Esophagus muscularis mucosa (tissue), 4 donors: ENCODE data around the gene CCBE1. TPM values are rescaled to one million over a fixed set of nuclear protein-coding genes. Genes with fewer than 3 reads are reported as not detected.

Experiments used
- DNase-seq: peaks from one replicate; pipeline ENCODE4 v3.0.0-alpha.2; 2017; ENCODE audit errors: extremely low spot score
- H3K27ac ChIP-seq, 4 donors: fragments of 200-600 bp; sonication (generic); replicated peaks in 1 of 4; 1 replicate in 3 of 4; 2 replicates in 1 of 4; pipeline ENCODE4 v1.5.1; 2016 to 2019; ENCODE audit warnings: mild to moderate bottlenecking in 1 of 4
- H3K27me3 ChIP-seq, 4 donors: fragments of 200-600 bp; sonication (generic); one replicate each; pipeline versions ENCODE4 v1.5.1 to v1.6.0; 2016 to 2019
- H3K36me3 ChIP-seq, 4 donors: fragments of 200-600 bp; sonication (generic); one replicate each; pipeline ENCODE4 v1.5.1; 2016 to 2019
- H3K4me1 ChIP-seq, 4 donors: fragments of 200-600 bp; sonication (generic); one replicate each; pipeline ENCODE4 v1.5.1; 2016 to 2019
- H3K4me3 ChIP-seq, 4 donors: fragments of 200-600 bp; sonication (generic); 1 replicate in 2 of 4; 2 replicates in 2 of 4; pipeline ENCODE4 v1.5.1; 2016 to 2019; ENCODE audit warnings: mild to moderate bottlenecking in 4 of 4, moderate library complexity in 1 of 4
- H3K9me3 ChIP-seq, 4 donors: fragments of 200-600 bp; sonication (generic); 1 replicate in 3 of 4; 2 replicates in 1 of 4; pipeline ENCODE4 v1.5.1; 2016 to 2019
- CTCF ChIP-seq, 3 experiments: fragments of 200-600 bp in 2 of 3; fragments of 450-650 bp in 1 of 3; sonication (generic) in 2 of 3; IDR thresholded peaks; one replicate each; pipeline ENCODE4 v1.5.1; 2017 to 2019; ENCODE audit warnings: antibody characterized with exemption in 3 of 3, mild to moderate bottlenecking in 2 of 3, moderate library complexity in 1 of 3
- EP300 ChIP-seq: sonication (generic); formaldehyde crosslinking; IDR thresholded peaks from one replicate; pipeline ENCODE4 v1.6.1; 2017; ENCODE audit warnings: antibody characterized with exemption
- POLR2A ChIP-seq: fragments of 450-650 bp; IDR thresholded peaks from one replicate; pipeline ENCODE4 v1.6.1; 2017; ENCODE audit warnings: antibody characterized with exemption, moderate library complexity, mild to moderate bottlenecking, low read depth
- POLR2AphosphoS5 ChIP-seq, 2 donors: sonication (generic); formaldehyde crosslinking; IDR thresholded peaks; one replicate each; pipeline ENCODE4 v1.6.1; 2017; ENCODE audit warnings: antibody characterized with exemption in 2 of 2
- WGBS: methylation state at CpG from one replicate; pipeline ENCODE4 v1.1.5; 2018; 5-methylcytosine and 5-hydroxymethylcytosine counted together
- intact Hi-C: fragments of 100-400 bp; cut with DNase I; formaldehyde crosslinking; loops from one replicate; pipeline ENCODE4 v1.15.1; 2023
- total RNA-seq, 4 donors: library from RNA; depleted of rRNA; stranded (reverse); fragments of >200 nt; gene quantifications; one replicate each; pipeline versions ENCODE4 v1.1.0 to v1.2.1, GENCODE V29; 2016

CCBE1 gene
- total RNA-seq, 4 donors from 2014 or later: 1.6 to 11.1 (median 2.7) TPM

- intact Hi-C loops: no loop called here
- 89% methylated on average over 15 of the region's 15 CpGs for WGBS
- no peak for TF ChIP-seq CTCF (IDR thresholded peaks at IDR 0.05)
- no peak for TF ChIP-seq EP300
- TF ChIP-seq POLR2AphosphoS5 (IDR thresholded peaks at IDR 0.05): no peak
- TF ChIP-seq POLR2A: no peak
- H3K27me3 ChIP-seq: no peaks in the 10 kb centered on the region
- H3K4me1 ChIP-seq: peaks cover 7 to 16% (median 10%) of the 10 kb centered on the region in 4 donors
- H3K9me3 ChIP-seq: no peaks in the 10 kb centered on the region
- H3K27ac ChIP-seq: no peak overlapping the region
- H3K36me3 ChIP-seq: no peaks in the 10 kb centered on the region
- no peak for DNase-seq
- H3K4me3 ChIP-seq: no peak overlapping the region
Measured at GRCh38 chr18:59469463-59470180, 227.6 kb downstream of the CCBE1 start.

- no peak for TF ChIP-seq CTCF (IDR thresholded peaks at IDR 0.05)
- TF ChIP-seq POLR2A: no peak
- no peak for TF ChIP-seq EP300
- TF ChIP-seq POLR2AphosphoS5 (IDR thresholded peaks at IDR 0.05): no peak
- Histone ChIP-seq H3K9me3 (no peaks in the 10 kb centered on the region), H3K27me3 (no peaks in the 10 kb centered on the region), H3K4me3 (no peak overlapping the region), H3K4me1 (peaks cover 7 to 16% (median 10%) of the 10 kb centered on the region in 4 donors), H3K36me3 (no peaks in the 10 kb centered on the region), H3K27ac (no peak overlapping the region)
- no peak for DNase-seq
- intact Hi-C loops: no loop called here
- WGBS: 68% methylated on average over 4 of the region's 4 CpGs
Measured at GRCh38 chr18:59468821-59469220, 228.4 kb downstream of the CCBE1 start.

- intact Hi-C loops: no loop called here
- Histone ChIP-seq H3K36me3 (no peaks in the 10 kb centered on the region), H3K4me1 (peaks cover 7 to 16% (median 10%) of the 10 kb centered on the region in 4 donors), H3K27ac (no peak overlapping the region), H3K4me3 (no peak overlapping the region), H3K27me3 (no peaks in the 10 kb centered on the region), H3K9me3 (no peaks in the 10 kb centered on the region)
- no peak for TF ChIP-seq CTCF (IDR thresholded peaks at IDR 0.05)
- no peak for TF ChIP-seq EP300
- no peak for TF ChIP-seq POLR2A
- no peak for TF ChIP-seq POLR2AphosphoS5 (IDR thresholded peaks at IDR 0.05)
- 90% methylated on average over 7 of the region's 8 CpGs for WGBS
- no peak for DNase-seq
Measured at GRCh38 chr18:59467497-59467896, 229.7 kb downstream of the CCBE1 start.

GRCh38 chr18:59466980-59467379 lies 230.2 kb downstream of the CCBE1 start:
- Histone ChIP-seq H3K9me3 (no peaks in the 10 kb centered on the region), H3K4me3 (no peak overlapping the region), H3K27me3 (no peaks in the 10 kb centered on the region), H3K4me1 (peaks cover 7 to 16% (median 10%) of the 10 kb centered on the region in 4 donors), H3K27ac (no peak overlapping the region), H3K36me3 (no peaks in the 10 kb centered on the region)
- no peak for DNase-seq
- intact Hi-C loops: no loop called here
- WGBS: 71% methylated on average over 2 of the region's 3 CpGs
- TF ChIP-seq POLR2A (no peak), POLR2AphosphoS5 (IDR thresholded peaks at IDR 0.05) (no peak), EP300 (no peak), CTCF (IDR thresholded peaks at IDR 0.05) (no peak)
